Stomach smooth muscle (tissue), 2 donors: ENCODE measurements around the gene BATF.

ENCODE experiments used
- H3K27ac ChIP-seq: one replicate; pipeline ENCODE4 v1.7.0; 2013; ENCODE audit warnings: mild to moderate bottlenecking, low read length, inconsistent platforms
- H3K27me3 ChIP-seq, 2 donors: one replicate each; pipeline ENCODE4 v1.7.0; 2013; ENCODE audit warnings: low read length in 2 of 2; ENCODE audit not compliant: insufficient read depth in 2 of 2, control insufficient read depth in 1 of 2
- H3K36me3 ChIP-seq, 2 donors: one replicate each; pipeline ENCODE4 v1.7.0; 2013; ENCODE audit warnings: low read length in 2 of 2; ENCODE audit not compliant: control insufficient read depth in 2 of 2, insufficient read depth in 2 of 2
- H3K4me1 ChIP-seq: one replicate; pipeline ENCODE4 v1.7.0; 2013; ENCODE audit warnings: low read length; ENCODE audit not compliant: control insufficient read depth, insufficient read depth
- H3K4me3 ChIP-seq, 2 donors: one replicate each; pipeline ENCODE4 v1.7.0; 2013; ENCODE audit warnings: low read length in 2 of 2
- H3K9ac ChIP-seq, 2 donors: one replicate each; pipeline ENCODE4 v1.7.0; 2013; ENCODE audit warnings: low read length in 2 of 2, mild to moderate bottlenecking in 1 of 2
- H3K9me3 ChIP-seq, 2 donors: one replicate each; pipeline ENCODE4 v1.7.0; 2013; ENCODE audit warnings: low read length in 2 of 2; ENCODE audit not compliant: control insufficient read depth in 2 of 2
- donor health status: healthy.
- donor health status: Pancreatic carcinoma.

BATF gene

GRCh38 chr14:75577090-75577489, 54.8 kb downstream of the BATF start:
- Histone ChIP-seq H3K4me1 (peaks cover 10% of the 10 kb centered on the region), H3K4me3 (peak overlapping the region in 1 of 2 donors; percentile 83), H3K36me3 (no peaks in the 10 kb centered on the region), H3K9ac (no peak overlapping the region), H3K27me3 (no peaks in the 10 kb centered on the region), H3K9me3 (no peaks in the 10 kb centered on the region), H3K27ac (peak overlapping the region; percentile 46)

- Histone ChIP-seq H3K27ac (peak overlapping the region; percentile 46), H3K4me3 (peak overlapping the region; percentile 83 to 92)
Observed at GRCh38 chr14:75577729-75578101, 55.4 kb downstream of the BATF start.

DNA sequence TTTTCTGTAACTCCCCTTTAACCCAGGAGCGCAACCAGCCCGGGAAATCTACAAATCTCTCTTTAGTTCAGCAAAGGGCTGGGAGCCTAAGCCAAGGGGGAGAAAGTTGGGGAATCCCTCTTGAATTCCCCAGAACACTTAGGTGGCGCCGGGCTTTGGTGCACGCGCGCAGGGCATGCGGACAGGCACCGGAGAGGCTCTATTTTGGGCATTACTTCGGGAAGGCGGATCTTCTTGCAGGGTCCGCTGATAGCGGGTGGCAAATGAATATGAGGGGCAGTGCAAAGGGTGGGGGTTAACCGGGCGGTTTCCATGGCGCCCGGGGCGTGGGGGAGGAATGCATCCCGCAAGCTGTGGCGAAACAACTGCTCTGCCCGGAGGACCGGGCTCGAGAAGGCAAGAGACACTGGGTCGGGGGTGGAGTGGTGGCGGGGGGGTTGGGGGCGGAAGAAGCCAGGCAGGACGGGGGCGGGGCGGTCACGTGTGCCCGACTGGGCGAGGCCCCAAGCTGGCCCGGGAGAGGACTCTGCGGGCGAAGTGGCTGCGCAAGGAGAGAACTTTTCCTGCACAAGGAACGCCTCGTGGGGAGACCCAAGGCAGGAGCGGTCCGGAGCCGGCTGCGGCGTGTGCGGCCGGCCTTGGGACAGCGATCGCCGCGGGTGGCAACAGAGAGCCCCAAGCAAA, 56.0 kb downstream of the BATF start, which contains the start of gene FLVCR2:
Gene FLVCR2, plus strand, starts transcription at position 519 of the 684 bp plus-strand sequence. CDS start 353 bp downstream, outside the sequence.
- Histone ChIP-seq H3K36me3 (no peaks in the 10 kb centered on the region), H3K9ac (peak within 1 kb of the TSS; percentile 69), H3K9me3 (no peaks in the 10 kb centered on the region), H3K27me3 (no peaks in the 10 kb centered on the region), H3K4me1 (peaks cover 10% of the 10 kb centered on the region), H3K27ac (peak within 1 kb of the TSS; percentile 49), H3K4me3 (peak within 1 kb of the TSS; percentile 83 to 92)

More at GRCh38 chr14:75577729-75578101, 55.4 kb downstream of the BATF start:
- Histone ChIP-seq H3K9me3 (no peaks in the 10 kb centered on the region), H3K9ac (peak overlapping the region; percentile 62 to 69), H3K4me1 (peaks cover 10% of the 10 kb centered on the region), H3K27me3 (no peaks in the 10 kb centered on the region), H3K36me3 (no peaks in the 10 kb centered on the region)

GRCh38 chr14:75578786-75579337, 56.6 kb downstream of the BATF start:
- no peaks in the 10 kb centered on the region for H3K9me3 ChIP-seq
- H3K27me3 ChIP-seq: no peaks in the 10 kb centered on the region
- H3K27ac ChIP-seq: peak overlapping the region; percentile 49
- H3K36me3 ChIP-seq: no peaks in the 10 kb centered on the region
- peak overlapping the region; percentile 23 to 69 for H3K9ac ChIP-seq
- peaks cover 10% of the 10 kb centered on the region for H3K4me1 ChIP-seq
- H3K4me3 ChIP-seq: peak overlapping the region; percentile 83 to 92

DNA sequence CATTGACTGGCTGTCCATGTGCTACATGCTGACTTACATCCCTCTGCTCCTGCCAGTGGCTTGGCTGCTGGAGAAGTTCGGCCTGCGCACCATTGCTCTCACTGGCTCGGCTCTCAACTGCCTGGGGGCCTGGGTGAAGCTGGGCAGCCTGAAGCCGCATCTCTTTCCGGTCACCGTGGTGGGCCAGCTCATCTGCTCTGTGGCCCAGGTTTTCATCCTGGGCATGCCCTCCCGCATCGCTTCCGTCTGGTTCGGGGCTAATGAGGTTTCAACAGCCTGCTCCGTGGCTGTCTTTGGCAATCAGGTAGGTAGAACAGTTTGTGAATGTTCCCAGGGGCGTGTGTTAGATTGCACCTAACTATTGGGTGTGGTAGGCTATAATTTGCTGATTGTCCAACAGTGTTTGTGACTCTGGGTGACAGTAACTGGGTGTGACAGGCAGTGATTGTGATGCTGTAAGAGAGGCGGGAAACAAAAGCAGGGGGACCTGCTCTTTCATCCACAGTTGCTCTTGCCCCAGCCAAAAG, 57.1 kb downstream of the BATF start:
- Histone ChIP-seq H3K4me1 (peaks cover 10% of the 10 kb centered on the region), H3K9me3 (no peaks in the 10 kb centered on the region), H3K36me3 (no peaks in the 10 kb centered on the region), H3K27me3 (no peaks in the 10 kb centered on the region), H3K9ac (peak overlapping the region; percentile 23 to 69), H3K4me3 (peak overlapping the region; percentile 83 to 92), H3K27ac (no peak overlapping the region)

DNA sequence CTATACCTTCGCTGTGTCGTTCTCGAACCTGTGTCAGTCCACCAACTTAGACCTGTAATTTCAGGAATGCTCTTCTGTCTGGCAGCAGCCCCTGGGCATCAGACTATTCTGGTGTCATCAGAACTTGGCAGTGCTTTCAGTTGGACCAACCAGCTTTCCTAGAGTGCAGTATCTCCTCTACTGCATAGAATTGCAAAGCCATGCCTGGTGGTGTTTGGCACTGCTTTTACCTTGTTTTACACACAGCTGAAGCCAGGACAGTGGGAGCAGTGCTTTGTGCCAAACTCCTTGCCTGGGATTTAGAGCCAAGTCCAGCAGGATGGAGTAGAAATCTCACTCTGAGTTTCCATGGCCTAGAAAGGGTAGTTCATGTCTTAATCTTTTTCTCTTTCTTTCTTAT, 57.6 kb downstream of the BATF start:
- Histone ChIP-seq H3K27ac (no peak overlapping the region), H3K9me3 (no peaks in the 10 kb centered on the region), H3K9ac (peak overlapping the region in 1 of 2 donors; percentile 5), H3K4me3 (peak overlapping the region; percentile 83 to 92), H3K27me3 (no peaks in the 10 kb centered on the region), H3K4me1 (peaks cover 10% of the 10 kb centered on the region), H3K36me3 (no peaks in the 10 kb centered on the region)

GRCh38 chr14:75587388-75587787, 65.1 kb downstream of the BATF start:
- Histone ChIP-seq H3K36me3 (peaks cover 0 to 3% of the 10 kb centered on the region in 2 donors), H3K27me3 (no peaks in the 10 kb centered on the region), H3K27ac (no peak overlapping the region), H3K9me3 (no peaks in the 10 kb centered on the region), H3K9ac (no peak overlapping the region), H3K4me1 (peaks cover 4% of the 10 kb centered on the region), H3K4me3 (no peak overlapping the region)

DNA sequence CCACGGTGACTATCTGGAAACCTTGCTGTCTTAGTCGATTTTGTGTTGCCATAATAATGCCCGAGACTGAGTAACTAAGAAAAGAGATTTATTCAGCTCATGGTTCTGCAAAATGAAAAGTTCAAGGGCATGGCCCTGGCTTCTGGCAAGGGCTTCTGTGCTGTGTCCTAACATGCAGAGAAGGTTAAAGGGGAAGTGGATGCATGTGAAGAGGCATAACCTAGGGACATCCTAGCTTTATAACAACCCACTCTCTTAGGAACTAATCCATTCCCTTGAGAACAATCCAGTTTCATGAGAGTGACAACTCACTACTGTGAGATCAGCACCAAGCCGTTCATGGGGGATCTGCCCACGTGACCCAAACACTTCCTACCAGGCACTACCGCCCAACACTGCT, 67.7 kb downstream of the BATF start:
- H3K4me1 ChIP-seq: peaks cover 4% of the 10 kb centered on the region
- H3K9me3 ChIP-seq: no peaks in the 10 kb centered on the region
- H3K9ac ChIP-seq: no peak overlapping the region
- no peaks in the 10 kb centered on the region for H3K27me3 ChIP-seq
- H3K36me3 ChIP-seq: peaks cover 0 to 3% of the 10 kb centered on the region in 2 donors
- H3K4me3 ChIP-seq: no peak overlapping the region
- no peak overlapping the region for H3K27ac ChIP-seq

DNA sequence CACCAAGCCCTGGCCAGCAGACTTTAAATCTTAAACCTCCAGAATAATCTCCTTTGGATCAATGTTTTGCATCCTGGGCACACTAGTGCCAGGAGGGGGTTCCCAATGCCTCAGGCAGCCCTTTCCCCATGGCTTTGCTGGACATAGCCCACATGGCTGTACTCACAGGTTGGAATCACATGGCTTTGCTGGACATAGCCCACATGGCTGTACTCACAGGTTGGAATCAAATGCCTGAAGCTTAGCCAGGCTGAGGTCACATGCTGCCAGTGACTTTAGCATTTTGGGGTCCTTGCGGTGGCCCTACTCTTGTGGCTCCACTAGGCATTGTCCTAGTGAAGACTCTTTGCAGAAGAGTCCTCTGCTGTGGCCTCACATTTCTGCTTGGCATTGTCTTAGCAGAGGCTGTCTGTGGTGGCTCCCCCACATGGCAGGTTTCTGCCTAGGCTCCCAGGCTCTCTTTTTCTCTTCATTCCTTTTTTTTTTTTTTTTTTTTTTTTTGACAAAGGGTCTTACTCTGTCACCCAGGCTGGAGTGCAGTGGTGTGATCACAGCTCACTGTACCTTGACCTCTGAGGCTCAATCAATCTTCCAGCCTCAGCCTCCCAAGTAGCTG, 69.2 kb downstream of the BATF start:
- Histone ChIP-seq H3K4me3 (no peak overlapping the region), H3K9ac (no peak overlapping the region), H3K36me3 (peaks cover 0 to 3% of the 10 kb centered on the region in 2 donors), H3K9me3 (no peaks in the 10 kb centered on the region), H3K4me1 (peaks cover 4% of the 10 kb centered on the region), H3K27ac (no peak overlapping the region), H3K27me3 (no peaks in the 10 kb centered on the region)

GRCh38 chr14:75591987-75592575, 69.8 kb downstream of the BATF start:
- Histone ChIP-seq H3K36me3 (peaks cover 0 to 3% of the 10 kb centered on the region in 2 donors), H3K27me3 (no peaks in the 10 kb centered on the region), H3K4me1 (peaks cover 4% of the 10 kb centered on the region), H3K9ac (no peak overlapping the region), H3K9me3 (no peaks in the 10 kb centered on the region), H3K4me3 (no peak overlapping the region), H3K27ac (no peak overlapping the region)
